Suprapubic skin (tissue), 4 donors: ENCODE data around the gene SLAIN2. TPM values are rescaled to one million over a fixed set of nuclear protein-coding genes. Genes with fewer than 3 reads are reported as not detected.
A peak's percentile ranks its signal among the peaks of the same experiment; 100 is the strongest.

Experiments used
- DNase-seq, 2 donors: peaks; one replicate each; pipeline ENCODE4 v3.0.0-alpha.2; 2019; ENCODE audit warnings: low spot score in 2 of 2
- H3K27ac ChIP-seq: fragments of 200-600 bp; sonication (generic); one replicate; pipeline ENCODE4 v1.5.1; 2019
- H3K27me3 ChIP-seq: fragments of 200-600 bp; sonication (generic); one replicate; pipeline ENCODE4 v1.5.1; 2019
- H3K36me3 ChIP-seq: fragments of 200-600 bp; sonication (generic); one replicate; pipeline ENCODE4 v1.5.1; 2019
- H3K4me1 ChIP-seq: fragments of 200-600 bp; sonication (generic); one replicate; pipeline ENCODE4 v1.5.1; 2019
- H3K4me3 ChIP-seq: fragments of 200-600 bp; sonication (generic); one replicate; pipeline ENCODE4 v1.5.1; 2019; ENCODE audit warnings: mild to moderate bottlenecking
- H3K9me3 ChIP-seq: fragments of 200-600 bp; sonication (generic); one replicate; pipeline ENCODE4 v1.5.1; 2019
- EP300 ChIP-seq: sonication (generic); formaldehyde crosslinking; IDR thresholded peaks from one replicate; pipeline ENCODE4 v1.6.1; 2017; ENCODE audit warnings: antibody characterized with exemption
- POLR2A ChIP-seq, 2 donors: fragments of 450-650 bp; IDR thresholded peaks; one replicate each; pipeline ENCODE4 v1.6.1; 2017; ENCODE audit warnings: antibody characterized with exemption in 2 of 2, mild to moderate bottlenecking in 2 of 2, moderate library complexity in 2 of 2
- POLR2AphosphoS5 ChIP-seq, 3 donors: sonication (generic); formaldehyde crosslinking; IDR thresholded peaks; one replicate each; pipeline ENCODE4 v1.6.1; 2017; ENCODE audit warnings: antibody characterized with exemption in 3 of 3
- WGBS: methylation state at CpG from one replicate; pipeline ENCODE4 v1.1.5; 2018; 5-methylcytosine and 5-hydroxymethylcytosine counted together
- total RNA-seq, 4 donors: library from RNA; depleted of rRNA; stranded (reverse); fragments of >200 nt; gene quantifications; one replicate each; pipeline ENCODE4 v1.1.0, GENCODE V29; 2016
- TF ChIP-seq, protein P1 (sequence below), 2 donors: fragments of 200-600 bp in 1 of 2; fragments of 450-650 bp in 1 of 2; sonication (generic) in 1 of 2; IDR thresholded peaks; one replicate each; pipeline ENCODE4 v1.5.1; 2016 to 2019; ENCODE audit warnings: antibody characterized with exemption in 2 of 2, mild to moderate bottlenecking in 1 of 2, moderate library complexity in 1 of 2

Gene SLAIN2
- total RNA-seq, 4 donors from 2014 or later: 84.7 to 167 (median 147) TPM

DNA sequence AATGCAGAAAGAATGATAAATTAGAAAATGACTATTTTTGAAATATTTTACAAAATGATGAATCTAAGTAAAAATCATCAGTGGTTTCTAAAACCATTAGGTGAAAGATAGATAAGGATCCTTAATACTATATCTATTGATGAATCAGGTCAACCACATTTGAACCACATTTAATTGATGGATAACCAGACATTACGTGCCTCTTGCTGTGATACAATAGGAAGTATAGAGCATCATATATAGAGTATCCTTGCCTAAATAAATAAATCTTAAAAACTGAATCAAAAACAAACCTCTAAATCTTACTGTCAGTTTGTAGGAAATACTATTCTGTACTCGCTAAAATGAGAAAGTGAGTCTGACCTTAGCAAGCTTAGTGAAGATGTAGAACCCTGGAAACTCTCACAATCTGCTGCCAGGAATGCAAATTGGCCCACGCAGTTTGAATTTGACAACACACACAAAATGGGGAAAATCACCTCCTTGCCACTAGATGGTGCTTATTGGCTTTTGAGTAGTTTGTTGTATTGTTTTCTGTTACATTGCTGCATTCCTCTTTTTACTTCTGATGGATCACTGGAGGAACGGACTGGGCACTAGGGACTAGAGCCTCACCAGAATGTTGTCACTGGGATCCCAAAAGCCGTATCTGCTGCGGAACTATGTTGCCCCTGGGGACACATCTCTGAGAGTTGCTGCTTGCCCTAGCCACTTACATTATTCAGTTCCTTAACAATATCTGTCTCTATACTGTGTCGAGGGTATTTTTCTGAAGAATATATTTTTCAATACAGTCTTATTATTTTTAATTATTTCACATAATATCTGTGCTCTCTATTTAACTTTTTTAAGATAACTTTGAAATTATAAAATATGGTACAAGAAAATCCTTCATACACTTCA is 25.4 kb upstream of the SLAIN2 start:
- 35% methylated on average over 7 of the region's 7 CpGs for WGBS
- H3K4me1 ChIP-seq: no peaks in the 10 kb centered on the region
- TF ChIP-seq EP300: no peak
- TF ChIP-seq, protein P1, sequence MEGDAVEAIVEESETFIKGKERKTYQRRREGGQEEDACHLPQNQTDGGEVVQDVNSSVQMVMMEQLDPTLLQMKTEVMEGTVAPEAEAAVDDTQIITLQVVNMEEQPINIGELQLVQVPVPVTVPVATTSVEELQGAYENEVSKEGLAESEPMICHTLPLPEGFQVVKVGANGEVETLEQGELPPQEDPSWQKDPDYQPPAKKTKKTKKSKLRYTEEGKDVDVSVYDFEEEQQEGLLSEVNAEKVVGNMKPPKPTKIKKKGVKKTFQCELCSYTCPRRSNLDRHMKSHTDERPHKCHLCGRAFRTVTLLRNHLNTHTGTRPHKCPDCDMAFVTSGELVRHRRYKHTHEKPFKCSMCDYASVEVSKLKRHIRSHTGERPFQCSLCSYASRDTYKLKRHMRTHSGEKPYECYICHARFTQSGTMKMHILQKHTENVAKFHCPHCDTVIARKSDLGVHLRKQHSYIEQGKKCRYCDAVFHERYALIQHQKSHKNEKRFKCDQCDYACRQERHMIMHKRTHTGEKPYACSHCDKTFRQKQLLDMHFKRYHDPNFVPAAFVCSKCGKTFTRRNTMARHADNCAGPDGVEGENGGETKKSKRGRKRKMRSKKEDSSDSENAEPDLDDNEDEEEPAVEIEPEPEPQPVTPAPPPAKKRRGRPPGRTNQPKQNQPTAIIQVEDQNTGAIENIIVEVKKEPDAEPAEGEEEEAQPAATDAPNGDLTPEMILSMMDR (IDR thresholded peaks at IDR 0.05): peak; percentile 47 to 53
- H3K9me3 ChIP-seq: no peaks in the 10 kb centered on the region
- no peak overlapping the region for H3K27ac ChIP-seq
- no peaks in the 10 kb centered on the region for H3K27me3 ChIP-seq
- H3K4me3 ChIP-seq: no peak overlapping the region
- no peaks in the 10 kb centered on the region for H3K36me3 ChIP-seq
- no peak for DNase-seq

GRCh38 chr4:48321312-48321711 is 20.0 kb upstream of the SLAIN2 start:
- Histone ChIP-seq H3K27ac (no peak overlapping the region), H3K27me3 (no peaks in the 10 kb centered on the region), H3K9me3 (no peaks in the 10 kb centered on the region), H3K4me3 (no peak overlapping the region), H3K4me1 (no peaks in the 10 kb centered on the region), H3K36me3 (no peaks in the 10 kb centered on the region)
- no peak for DNase-seq
- TF ChIP-seq, protein P1 (IDR thresholded peaks at IDR 0.05): no peak
- TF ChIP-seq POLR2AphosphoS5 (IDR thresholded peaks at IDR 0.05) (no peak), EP300 (no peak), POLR2A (IDR thresholded peaks at IDR 0.05) (no peak)
- WGBS: 75% methylated on average over 2 of the region's 2 CpGs

DNA sequence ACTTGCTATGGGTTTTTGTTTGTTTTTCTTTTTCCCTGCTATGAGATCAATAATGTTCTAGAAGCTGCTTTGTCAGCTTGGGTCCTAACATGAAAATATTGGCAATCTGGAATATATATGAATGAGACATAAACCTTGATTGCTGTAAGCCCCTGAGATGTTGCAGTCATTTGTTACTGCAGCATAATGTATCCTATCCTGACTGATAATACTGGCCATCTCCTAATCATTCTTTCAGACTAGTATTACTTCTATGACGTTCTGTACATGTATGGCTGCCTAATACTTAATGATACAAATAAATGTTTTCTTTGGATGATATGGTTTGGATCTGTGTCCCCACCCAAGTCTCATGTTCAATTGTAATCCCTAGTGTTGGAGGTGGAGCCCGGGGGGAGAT is 19.3 kb upstream of the SLAIN2 start:
- WGBS: 83% methylated on average over 2 of the region's 2 CpGs

GRCh38 chr4:48324281-48324680 is 17.0 kb upstream of the SLAIN2 start:
- no peak for DNase-seq
- Histone ChIP-seq H3K27me3 (no peaks in the 10 kb centered on the region), H3K36me3 (no peaks in the 10 kb centered on the region), H3K27ac (no peak overlapping the region), H3K9me3 (no peaks in the 10 kb centered on the region), H3K4me3 (no peak overlapping the region), H3K4me1 (peaks cover 5% of the 10 kb centered on the region)
- TF ChIP-seq, protein P1 (IDR thresholded peaks at IDR 0.05): no peak
- no peak for TF ChIP-seq POLR2A (IDR thresholded peaks at IDR 0.05)
- TF ChIP-seq EP300: no peak
- TF ChIP-seq POLR2AphosphoS5 (IDR thresholded peaks at IDR 0.05): no peak
- 80% methylated on average over 2 of the region's 2 CpGs for WGBS

More for the DNA sequence above, 19.3 kb upstream of the SLAIN2 start:
- Histone ChIP-seq H3K4me3 (no peak overlapping the region), H3K27me3 (no peaks in the 10 kb centered on the region), H3K9me3 (no peaks in the 10 kb centered on the region), H3K36me3 (no peaks in the 10 kb centered on the region), H3K27ac (no peak overlapping the region), H3K4me1 (no peaks in the 10 kb centered on the region)
- DNase-seq: no peak
- no peak for TF ChIP-seq EP300
- TF ChIP-seq POLR2A (IDR thresholded peaks at IDR 0.05): no peak
- TF ChIP-seq POLR2AphosphoS5 (IDR thresholded peaks at IDR 0.05): no peak
- TF ChIP-seq, protein P1 (IDR thresholded peaks at IDR 0.05): no peak

- Histone ChIP-seq H3K4me1 (peaks cover 29% of the 10 kb centered on the region), H3K36me3 (no peaks in the 10 kb centered on the region), H3K9me3 (no peaks in the 10 kb centered on the region), H3K27me3 (no peaks in the 10 kb centered on the region), H3K27ac (no peak overlapping the region), H3K4me3 (no peak overlapping the region)
- 77% methylated on average over 1 of the region's 1 CpG for WGBS
- TF ChIP-seq, protein P1 (IDR thresholded peaks at IDR 0.05): no peak
- TF ChIP-seq EP300 (no peak), POLR2AphosphoS5 (IDR thresholded peaks at IDR 0.05) (no peak), POLR2A (IDR thresholded peaks at IDR 0.05) (no peak)
- no peak for DNase-seq
Measured at GRCh38 chr4:48329193-48329592, 12.1 kb upstream of the SLAIN2 start.
